ENCODE measurements around the gene SYCP2L.
"Not testable (repeated sequence)": the region's sequence is repeated elsewhere in the genome, so short reads cannot be mapped to it uniquely, and the experiment has no call there.

SYCP2L gene

DNA sequence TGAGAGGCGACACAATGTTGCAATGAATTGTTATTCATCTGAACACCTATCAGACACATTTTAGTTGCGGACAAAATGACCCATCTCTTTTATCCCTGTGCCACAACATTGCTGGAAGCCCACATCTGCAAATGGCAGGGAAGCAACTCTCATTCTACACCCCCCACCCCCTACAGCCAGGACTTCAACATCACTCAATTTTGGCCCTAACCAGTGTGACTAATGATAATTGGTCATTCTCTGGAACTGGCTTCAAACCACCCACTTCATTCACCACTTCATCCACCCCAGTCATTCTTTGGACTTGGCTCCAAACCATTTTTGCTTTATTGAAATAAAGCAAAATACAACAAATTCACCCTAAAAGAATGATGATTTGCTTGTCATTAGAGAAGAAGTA lies 6.5 kb upstream of the SYCP2L start:
- DNase-seq (ENCODE audit: low read depth) = no peak

DNA sequence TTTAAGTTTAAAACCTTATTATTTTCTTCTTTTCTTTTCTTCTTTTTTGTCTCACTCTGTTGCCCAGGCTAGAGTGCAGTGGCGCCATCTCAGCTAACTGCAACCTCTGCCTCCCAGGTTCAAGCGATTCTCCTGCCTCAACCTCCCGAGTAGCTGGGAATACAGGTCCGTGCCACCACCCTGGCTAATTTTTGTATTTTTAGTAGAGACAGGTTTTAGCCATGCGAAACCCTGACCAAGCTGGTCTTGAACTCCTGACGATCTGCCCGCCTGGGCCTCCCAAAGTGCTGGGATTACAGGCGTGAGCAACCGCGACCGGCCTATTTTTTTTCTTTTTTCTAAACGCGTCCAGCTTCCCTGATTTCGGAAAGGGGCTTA lies 4.6 kb upstream of the SYCP2L start:
- DNase-seq (ENCODE audit: low read depth) = not testable (repeated sequence)

DNA sequence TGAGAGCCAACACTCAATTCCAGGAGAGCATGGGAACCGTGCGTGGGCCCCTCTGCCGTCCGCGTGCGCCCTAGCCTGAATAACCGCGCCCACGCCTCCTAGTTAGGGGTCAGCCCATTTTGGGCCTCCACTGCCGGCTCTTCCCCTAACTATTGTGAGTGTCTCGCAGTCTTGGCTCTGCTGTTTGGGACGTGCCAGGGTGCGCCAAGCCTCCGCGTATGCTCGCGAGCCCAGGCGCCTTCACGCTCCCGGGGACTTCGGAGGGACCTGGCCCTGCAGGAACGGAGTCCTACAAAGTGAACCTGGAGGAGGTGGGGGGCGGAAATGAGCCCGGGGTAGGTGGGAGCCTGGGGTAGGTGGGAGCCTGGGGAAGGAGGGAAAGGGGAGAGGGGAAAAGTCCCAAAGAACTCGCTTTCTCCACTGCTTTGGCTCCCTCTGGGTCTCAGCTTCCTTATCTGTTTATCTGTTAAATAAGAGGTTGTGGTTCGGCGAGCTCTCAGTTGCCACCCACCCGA lies 4.1 kb upstream of the SYCP2L start:
- no peak for DNase-seq (ENCODE audit: low read depth)

DNA sequence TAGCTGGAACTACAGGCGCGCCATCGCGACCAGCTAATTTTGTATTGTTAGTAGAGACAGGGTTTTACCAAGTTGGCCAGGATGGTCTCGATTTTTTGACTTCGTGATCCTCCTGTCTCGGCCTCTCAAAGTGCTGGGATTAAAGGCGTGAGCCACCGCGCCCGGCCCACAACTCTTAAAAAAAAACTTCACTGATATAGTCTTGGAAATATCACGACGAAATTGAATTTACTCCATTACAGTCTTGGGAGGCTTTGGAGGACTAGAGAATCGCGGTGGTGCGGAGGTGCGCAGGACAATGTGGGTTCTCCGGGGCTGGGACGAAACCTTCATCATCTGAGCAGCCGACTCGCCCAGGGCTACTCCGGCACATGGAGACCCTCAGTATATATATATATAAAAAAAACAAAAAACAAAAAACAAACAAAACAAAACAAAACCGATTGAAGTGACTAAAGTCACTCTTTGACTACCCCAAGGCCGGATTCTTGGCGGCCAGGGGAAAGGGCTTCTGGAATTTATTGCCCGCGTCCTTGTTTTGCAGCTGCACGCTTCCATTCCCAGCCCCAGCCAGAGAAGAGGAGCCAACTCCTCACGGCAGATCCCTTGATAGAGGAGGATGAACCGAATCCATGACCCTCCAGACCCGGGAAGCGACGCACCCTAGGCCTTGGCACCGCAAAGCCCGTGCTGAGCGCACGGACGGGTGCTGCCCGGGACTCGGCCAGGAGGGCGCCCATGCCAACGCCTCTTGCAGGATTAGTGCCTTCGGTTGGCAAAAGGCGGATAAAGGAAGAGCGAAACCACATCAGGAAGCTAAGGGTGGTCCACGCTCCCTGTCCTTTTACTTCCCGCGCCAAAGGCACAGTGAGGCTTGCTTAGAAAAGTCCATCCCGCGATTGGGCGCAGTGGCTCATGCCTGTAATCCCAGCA lies 3.3 kb upstream of the SYCP2L start:
- no peak for DNase-seq (ENCODE audit: low read depth)

DNA sequence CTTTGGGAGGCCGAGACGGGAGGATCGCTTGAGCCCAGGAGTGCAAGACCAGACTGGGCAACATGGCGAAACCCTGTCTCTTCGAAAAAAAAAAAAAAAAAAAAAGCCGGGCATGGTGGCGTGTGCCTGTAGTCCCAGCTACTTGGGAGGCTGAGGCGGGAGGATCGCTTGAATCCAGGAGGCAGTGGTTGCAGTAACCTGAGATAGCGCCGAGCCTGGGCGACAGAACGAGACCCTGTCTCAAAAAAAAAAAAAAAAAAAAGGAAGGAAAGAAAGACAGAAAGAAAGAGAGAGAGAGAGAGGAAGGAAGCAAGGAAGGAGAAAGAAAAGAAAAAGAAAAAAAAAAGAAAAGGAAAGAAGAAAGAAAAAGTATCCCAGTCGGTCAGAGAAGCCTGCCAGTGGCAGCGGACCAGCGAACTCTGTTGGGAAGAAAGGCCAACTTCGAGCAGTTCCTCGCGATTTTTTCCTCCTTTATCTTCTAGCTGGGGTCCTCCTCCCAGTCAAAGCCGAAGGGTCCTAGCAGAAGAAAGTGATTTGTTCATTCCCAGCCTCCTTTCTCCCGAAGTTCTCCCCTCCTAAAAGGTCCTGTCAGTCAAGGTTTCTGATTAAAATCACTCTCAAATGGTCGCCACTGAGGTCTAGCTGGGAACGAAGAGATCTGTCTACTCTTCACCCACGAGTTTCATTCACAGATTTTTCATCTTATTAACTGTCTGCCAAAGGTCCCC lies 2.4 kb upstream of the SYCP2L start:
- DNase-seq (ENCODE audit: low read depth) = no peak

GRCh38 chr6:10886365-10886690 lies 524 bp upstream of the SYCP2L start:
- not testable (repeated sequence) for DNase-seq (ENCODE audit: low read depth)

GRCh38 chr6:10890151-10890550 lies 3.3 kb downstream of the SYCP2L start:
- DNase-seq (ENCODE audit: low read depth) = no peak

- no peak for DNase-seq (ENCODE audit: low read depth)
These were observed 5.1 kb downstream of the SYCP2L start for GRCh38 chr6:10891960-10892359.

DNA sequence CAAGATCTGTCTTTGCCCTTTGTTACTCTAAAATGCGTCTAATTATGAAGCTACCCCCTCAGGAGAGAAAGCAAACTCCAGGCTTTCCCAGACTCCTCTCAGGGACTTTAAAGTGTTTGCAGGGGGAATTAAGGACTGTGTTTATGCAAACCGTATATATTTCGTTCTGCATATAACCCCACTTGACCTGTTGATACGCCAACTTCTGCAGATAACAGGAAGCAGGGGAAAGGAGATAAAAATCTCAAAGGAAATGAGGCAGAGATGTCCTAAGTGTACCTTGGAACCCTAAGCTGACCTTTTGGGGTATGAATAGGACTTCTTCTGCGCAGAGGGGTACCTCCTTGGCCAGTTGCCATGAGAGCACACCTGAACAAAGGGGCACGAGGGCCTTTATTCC lies 8.1 kb downstream of the SYCP2L start:
- DNase-seq (ENCODE audit: low read depth) = no peak

GRCh38 chr6:10896691-10897090 lies 9.8 kb downstream of the SYCP2L start:
- no peak for DNase-seq (ENCODE audit: low read depth)

- peak; percentile 6 for DNase-seq (ENCODE audit: low read depth)
These were observed 14.9 kb downstream of the SYCP2L start for GRCh38 chr6:10901770-10902169.

- DNase-seq (ENCODE audit: low read depth) = no peak
These were observed 17.2 kb downstream of the SYCP2L start for GRCh38 chr6:10904015-10904414.

DNA sequence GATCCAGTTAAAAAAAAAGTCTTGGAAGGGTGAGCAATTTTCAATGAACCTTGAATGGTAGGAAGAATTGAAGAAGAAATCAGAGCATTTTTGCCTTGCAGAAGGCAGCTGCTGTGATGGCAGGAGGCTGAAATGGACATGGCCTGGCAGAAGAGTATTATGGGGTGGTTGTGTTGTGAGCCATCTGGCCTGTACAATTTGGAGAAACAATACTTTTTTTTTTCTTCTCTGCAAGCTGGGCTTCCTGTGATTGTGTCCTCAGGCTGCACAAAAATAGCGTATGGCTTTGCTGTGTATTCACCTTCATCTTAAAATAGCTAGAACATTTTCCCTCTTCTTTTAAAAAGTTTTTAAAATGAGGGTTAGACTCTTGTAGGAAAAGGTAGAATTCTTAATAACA lies 21.4 kb downstream of the SYCP2L start:
- no peak for DNase-seq (ENCODE audit: low read depth)

DNA sequence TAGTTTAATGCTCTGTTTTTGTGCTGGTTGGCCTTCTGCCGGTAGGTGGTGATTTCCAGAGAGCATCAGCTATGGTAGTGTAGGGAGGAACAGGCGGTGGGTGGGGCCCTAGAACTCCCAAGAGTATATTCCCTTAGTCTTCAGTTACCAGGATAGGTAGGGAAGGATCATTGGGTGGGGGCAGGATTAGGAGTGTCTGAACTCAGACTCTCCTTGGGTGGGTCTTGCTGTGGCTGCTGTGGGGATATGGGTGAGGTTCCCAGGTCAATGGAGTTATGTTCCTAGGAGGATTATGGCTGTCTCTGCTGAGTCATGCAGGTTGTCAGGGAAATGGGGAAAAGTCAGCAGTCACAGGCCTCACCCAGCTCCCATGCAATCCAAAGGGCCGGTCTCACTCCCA lies 32.7 kb downstream of the SYCP2L start:
- not testable (repeated sequence) for DNase-seq (ENCODE audit: low read depth)

GRCh38 chr6:10933126-10933525 lies 46.3 kb downstream of the SYCP2L start:
- no peak for DNase-seq (ENCODE audit: low read depth)

- DNase-seq (ENCODE audit: low read depth) = no peak
These were observed 53.0 kb downstream of the SYCP2L start for GRCh38 chr6:10939840-10940239.

GRCh38 chr6:10945845-10946244 lies 59.0 kb downstream of the SYCP2L start:
- DNase-seq (ENCODE audit: low read depth) = no peak

GRCh38 chr6:10947966-10948365 lies 61.1 kb downstream of the SYCP2L start:
- no peak for DNase-seq (ENCODE audit: low read depth)

DNA sequence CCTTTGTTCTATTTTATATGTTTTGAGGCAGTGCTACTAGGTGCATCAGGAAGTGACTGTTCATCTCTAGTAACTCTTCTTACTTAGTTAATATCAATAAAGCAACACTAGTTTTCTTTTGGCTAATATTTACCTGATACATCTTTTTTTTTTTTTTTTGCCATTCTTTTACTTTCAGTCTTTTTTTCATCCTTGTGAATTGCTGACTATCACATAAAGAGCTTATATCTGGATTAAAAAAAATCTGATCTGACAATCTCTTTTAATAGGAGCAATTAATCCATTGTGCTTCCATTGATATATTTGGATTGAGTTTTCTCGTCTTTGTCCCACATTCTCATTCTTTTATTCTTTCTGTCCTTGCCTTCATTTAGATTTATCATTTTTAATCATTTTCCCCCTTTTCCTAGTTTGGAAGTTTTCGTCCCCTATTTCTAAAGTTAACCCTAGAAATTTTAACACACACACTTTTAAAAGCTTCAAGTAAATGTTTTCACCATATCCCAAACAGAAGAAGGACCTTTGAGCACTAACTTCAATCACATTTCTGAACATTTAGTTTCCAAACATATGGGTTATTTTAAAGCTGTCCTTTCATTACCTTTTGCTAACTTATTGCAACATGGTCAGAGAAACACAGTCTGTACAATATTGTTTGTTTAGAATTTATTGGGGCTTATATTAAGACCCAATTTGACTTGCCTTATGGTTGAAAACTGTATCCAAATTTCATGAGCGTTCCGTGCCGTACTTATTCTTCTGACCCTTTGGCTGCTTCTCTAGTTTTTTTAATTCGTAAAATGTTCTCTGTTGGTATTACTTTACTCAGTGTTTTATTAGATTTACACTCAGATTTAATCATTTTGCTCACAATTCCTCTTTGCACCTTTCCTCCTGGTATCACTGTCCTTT lies 63.0 kb downstream of the SYCP2L start:
- no peak for DNase-seq (ENCODE audit: low read depth)

GRCh38 chr6:10951675-10952282 lies 64.9 kb downstream of the SYCP2L start:
- DNase-seq (ENCODE audit: low read depth) = peak; percentile 83

DNA sequence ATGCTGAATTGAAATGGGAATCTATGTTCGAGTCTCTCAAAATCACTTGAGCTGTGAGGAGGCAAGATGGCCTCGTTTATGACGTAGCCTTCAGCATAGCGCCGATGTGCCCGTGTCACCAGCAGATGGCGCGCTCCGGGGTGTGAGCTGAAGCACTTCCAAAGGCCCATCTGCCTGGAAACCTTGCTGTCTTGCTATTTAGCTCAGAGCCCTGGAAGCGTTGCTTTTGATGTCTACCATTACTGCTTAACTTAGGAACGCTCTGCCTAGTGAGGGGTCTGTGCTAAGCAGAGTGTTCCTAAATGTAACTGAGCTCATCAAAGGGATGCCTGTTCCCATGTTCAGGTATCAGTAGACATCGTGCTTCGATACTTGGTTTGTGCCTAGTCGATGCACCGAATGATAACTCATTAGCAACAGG lies 67.7 kb downstream of the SYCP2L start:
- peak; percentile 78 for DNase-seq (ENCODE audit: low read depth)

DNA sequence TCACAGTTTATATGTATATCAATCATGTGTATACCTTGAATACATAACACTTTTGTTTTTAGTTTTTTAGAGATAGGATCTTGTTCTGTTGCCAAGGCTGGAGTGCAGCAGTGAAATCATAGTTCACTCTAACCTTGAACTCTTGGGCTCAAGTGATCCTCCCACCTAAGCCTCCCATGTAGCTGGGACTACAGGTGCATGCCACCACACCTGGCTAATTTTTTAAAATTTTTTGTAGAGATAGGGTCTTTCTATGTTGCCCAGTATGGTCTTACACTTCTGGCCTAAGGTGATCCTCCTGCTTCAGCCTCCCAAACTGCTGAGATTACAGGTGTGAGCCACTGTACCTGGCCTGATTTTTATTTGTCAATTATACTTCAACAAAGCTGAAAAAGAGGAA lies 69.9 kb downstream of the SYCP2L start:
- DNase-seq (ENCODE audit: low read depth) = no peak

Measured in EH (cell line).